GM12892 (cell line): ENCODE measurements around the gene PATE3.

ENCODE experiments used
- POLR2A ChIP-seq: IDR thresholded peaks from 2 replicates; pipeline ENCODE4 v1.6.1; 2011; ENCODE audit warnings: low read depth, low read length, control low read depth
- POLR2AphosphoS5 ChIP-seq: IDR thresholded peaks from 2 replicates; pipeline ENCODE4 v1.6.1; 2011; ENCODE audit warnings: low read depth, low read length, control low read depth
- TAF1 ChIP-seq: IDR thresholded peaks from 2 replicates; pipeline ENCODE4 v1.6.1; 2011; ENCODE audit warnings: low read depth, mild to moderate bottlenecking, control low read depth, low read length, borderline replicate concordance

DNA sequence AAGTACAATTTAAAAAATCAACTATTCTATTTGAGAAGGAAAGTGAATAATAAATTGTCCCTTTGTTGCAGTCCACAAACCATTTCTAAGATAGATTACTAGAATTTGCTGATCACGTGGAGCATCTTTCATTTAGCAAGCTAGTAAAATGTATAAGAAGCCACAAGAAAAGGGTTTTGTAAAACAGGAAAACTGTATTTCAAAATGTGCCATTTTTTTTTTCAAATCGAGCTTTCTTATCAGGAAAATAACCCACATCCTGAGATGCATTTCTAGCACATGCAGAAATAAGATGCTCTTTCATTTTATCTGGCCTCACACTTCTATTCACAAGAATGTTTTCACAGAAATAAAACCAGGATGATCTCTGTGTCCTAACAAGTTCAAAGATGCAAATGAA, 3.2 kb upstream of the PATE3 start:
- TF ChIP-seq POLR2A (no peak), TAF1 (no peak), POLR2AphosphoS5 (no peak)
